DND-41 (cell line): Measurements from ENCODE around the gene TMEM44.

Experiments used
- ATAC-seq: fragments of 200-7000 bp; cut with Tn5 transposase; 3 replicates; pipeline ENCODE4 v1.9.1; 2021; ENCODE audit warnings: low read depth; ENCODE audit not compliant: insufficient read depth
- DNase-seq: peaks from one replicate; pipeline ENCODE4 v3.0.0-alpha.2; 2020
- H2AFZ ChIP-seq: 2 replicates; pipeline ENCODE4 v1.6.0; 2012; ENCODE audit warnings: low read depth, low read length
- H3K27ac ChIP-seq: 2 replicates; pipeline ENCODE4 v1.5.1; 2012; ENCODE audit warnings: low read length, inconsistent platforms
- H3K27me3 ChIP-seq: fragments of 200-600 bp; sonication (generic); 2 replicates; pipeline ENCODE4 v1.6.0; 2012; ENCODE audit warnings: low read length, mild to moderate bottlenecking, inconsistent platforms; ENCODE audit not compliant: insufficient read depth, poor library complexity
- H3K36me3 ChIP-seq: 2 replicates; pipeline ENCODE4 v1.5.1; 2012; ENCODE audit warnings: low read length, inconsistent platforms; ENCODE audit not compliant: insufficient read depth
- H3K4me1 ChIP-seq: 2 replicates; pipeline ENCODE4 v1.5.1; 2012; ENCODE audit warnings: mild to moderate bottlenecking, low read length; ENCODE audit not compliant: insufficient read depth
- H3K4me2 ChIP-seq: 2 replicates; pipeline ENCODE4 v1.6.0; 2012; ENCODE audit warnings: mild to moderate bottlenecking, moderate library complexity, low read length, inconsistent platforms; ENCODE audit not compliant: insufficient read depth
- H3K4me3 ChIP-seq, 2 experiments: fragments of 200-600 bp in 1 of 2; shearing (Covaris generic) in 1 of 2; 2 replicates each; pipeline ENCODE4 v1.5.1; 2012 to 2016; ENCODE audit warnings: inconsistent platforms in 2 of 2, low read length in 2 of 2, mild to moderate bottlenecking in 2 of 2, low read depth in 1 of 2, moderate library complexity in 1 of 2
- H3K79me2 ChIP-seq: 2 replicates; pipeline ENCODE4 v1.6.0; 2012; ENCODE audit warnings: low read length, inconsistent platforms; ENCODE audit not compliant: insufficient read depth
- H3K9ac ChIP-seq: 2 replicates; pipeline ENCODE4 v1.6.0; 2012; ENCODE audit warnings: low read depth, mild to moderate bottlenecking, inconsistent platforms, low read length, moderate library complexity
- H3K9me3 ChIP-seq: 2 replicates; pipeline ENCODE4 v1.5.1; 2012; ENCODE audit warnings: low read length, moderate library complexity, mild to moderate bottlenecking, inconsistent platforms; ENCODE audit not compliant: insufficient read depth, severe bottlenecking
- H4K20me1 ChIP-seq: 2 replicates; pipeline ENCODE4 v1.6.0; 2012; ENCODE audit warnings: low read length; ENCODE audit not compliant: insufficient read depth
- CTCF ChIP-seq: IDR thresholded peaks from 2 replicates; pipeline ENCODE4 v1.5.1; 2012; ENCODE audit warnings: borderline replicate concordance, low read length, moderate library complexity, mild to moderate bottlenecking; ENCODE audit not compliant: poor library complexity, severe bottlenecking; ENCODE audit errors: extremely low read depth
- EZH2 ChIP-seq: IDR thresholded peaks from 3 replicates; pipeline ENCODE4 v1.6.1; 2012; ENCODE audit warnings: borderline replicate concordance, low read depth, mild to moderate bottlenecking, moderate library complexity, low read length, inconsistent platforms; ENCODE audit not compliant: severe bottlenecking

The TMEM44 gene

GRCh38 chr3:194620196-194620595 lies 13.0 kb downstream of the TMEM44 start:
- no peaks in the 10 kb centered on the region for H3K9me3 ChIP-seq
- H2AFZ ChIP-seq = no peak overlapping the region
- H3K27me3 ChIP-seq = no peaks in the 10 kb centered on the region
- H4K20me1 ChIP-seq = no peaks in the 10 kb centered on the region; the same call in 1 of the 2 replicates
- no peak overlapping the region for H3K4me2 ChIP-seq
- no peak overlapping the region for H3K27ac ChIP-seq
- no peak overlapping the region for H3K9ac ChIP-seq
- ATAC-seq = no peak
- H3K4me3 ChIP-seq = no peak overlapping the region
- peaks cover 61% of the 10 kb centered on the region for H3K36me3 ChIP-seq
- no peaks in the 10 kb centered on the region for H3K4me1 ChIP-seq
- TF ChIP-seq EZH2 = no peak
- TF ChIP-seq CTCF = no peak
- DNase-seq = no peak
- H3K79me2 ChIP-seq = no peaks in the 10 kb centered on the region

GRCh38 chr3:194619741-194620140 lies 13.5 kb downstream of the TMEM44 start:
- no peaks in the 10 kb centered on the region; the same call in 1 of the 2 replicates for H4K20me1 ChIP-seq
- no peaks in the 10 kb centered on the region for H3K27me3 ChIP-seq
- no peak overlapping the region for H3K27ac ChIP-seq
- H3K36me3 ChIP-seq = peaks cover 58% of the 10 kb centered on the region
- H2AFZ ChIP-seq = no peak overlapping the region
- no peaks in the 10 kb centered on the region for H3K79me2 ChIP-seq
- no peak overlapping the region for H3K4me3 ChIP-seq
- ATAC-seq (no peak), DNase-seq (no peak)
- no peak overlapping the region for H3K9ac ChIP-seq
- no peaks in the 10 kb centered on the region for H3K4me1 ChIP-seq
- no peaks in the 10 kb centered on the region for H3K9me3 ChIP-seq
- no peak for TF ChIP-seq EZH2
- TF ChIP-seq CTCF = no peak
- H3K4me2 ChIP-seq = no peak overlapping the region

GRCh38 chr3:194618858-194619608 lies 14.2 kb downstream of the TMEM44 start:
- no peak overlapping the region for H3K27ac ChIP-seq
- no peak overlapping the region for H3K9ac ChIP-seq
- H3K9me3 ChIP-seq = no peaks in the 10 kb centered on the region
- H4K20me1 ChIP-seq = no peaks in the 10 kb centered on the region; the same call in 1 of the 2 replicates
- H3K4me1 ChIP-seq = no peaks in the 10 kb centered on the region
- TF ChIP-seq EZH2 (no peak), CTCF (no peak)
- no peak overlapping the region for H3K4me2 ChIP-seq
- peaks cover 59% of the 10 kb centered on the region for H3K36me3 ChIP-seq
- H3K27me3 ChIP-seq = no peaks in the 10 kb centered on the region
- H3K79me2 ChIP-seq = no peaks in the 10 kb centered on the region
- no peak overlapping the region for H3K4me3 ChIP-seq
- no peak overlapping the region for H2AFZ ChIP-seq
- DNase-seq = no peak
- ATAC-seq = no peak
